Hematopoietic multipotent progenitor cell treated with erythropoietin and hydrocortisone succinate and interleukin-3 and kit ligand, for 15 days (in vitro differentiated cells): ENCODE data around the gene UPF3B.
A peak's percentile ranks its signal among the peaks of the same experiment; 100 is the strongest.
"Not testable (repeated sequence)": the region's sequence is repeated elsewhere in the genome, so short reads cannot be mapped to it uniquely, and the experiment has no call there.

ENCODE experiments used
- DNase-seq: peaks from one replicate; pipeline ENCODE4 v3.0.0-alpha.2; 2015; ENCODE audit warnings: low spot score

UPF3B gene

GRCh38 chrX:119824221-119824620 is 28.5 kb downstream of the UPF3B start:
- DNase-seq: not testable (repeated sequence)

GRCh38 chrX:119821703-119822102 is 31.1 kb downstream of the UPF3B start:
- not testable (repeated sequence) for DNase-seq

- no peak for DNase-seq
These were observed 35.6 kb downstream of the UPF3B start for GRCh38 chrX:119817130-119817690.

GRCh38 chrX:119816300-119816699 is 36.5 kb downstream of the UPF3B start:
- no peak for DNase-seq

- no peak for DNase-seq
These were observed 43.5 kb downstream of the UPF3B start for GRCh38 chrX:119809185-119809666.

GRCh38 chrX:119808461-119808860 is 44.3 kb downstream of the UPF3B start:
- not testable (repeated sequence) for DNase-seq

- no peak for DNase-seq
These were observed 50.2 kb downstream of the UPF3B start for GRCh38 chrX:119802546-119802945.

- DNase-seq: no peak
These were observed 51.2 kb downstream of the UPF3B start for GRCh38 chrX:119801253-119802221.

GRCh38 chrX:119791437-119792231 is 61.1 kb downstream of the UPF3B start, which contains the start of gene RPL39:
RPL39 (minus strand) TSS chrX:119791630; CDS start chrX:119791576, 54 bp downstream.
- DNase-seq: peak; percentile 82

GRCh38 chrX:119790977-119791436 is 61.8 kb downstream of the UPF3B start:
- peak; percentile 50 for DNase-seq

GRCh38 chrX:119784747-119785446 is 67.9 kb downstream of the UPF3B start:
- DNase-seq: peak; percentile 41
